PFSK-1 (cell line): Measurements from ENCODE around the gene PRMT3.

Experiments
- POLR2AphosphoS5 ChIP-seq: IDR thresholded peaks from 2 replicates; pipeline ENCODE4 v1.6.1; 2012; ENCODE audit warnings: low read depth, mild to moderate bottlenecking, control low read depth, low read length, moderate library complexity
- SIN3A ChIP-seq: IDR thresholded peaks from 2 replicates; pipeline ENCODE4 v1.6.1; 2012; ENCODE audit warnings: mild to moderate bottlenecking, low read length, moderate library complexity, borderline replicate concordance; ENCODE audit not compliant: insufficient read depth
- TAF1 ChIP-seq: IDR thresholded peaks from 2 replicates; pipeline ENCODE4 v1.6.1; 2012; ENCODE audit warnings: low read length, control low read depth, borderline replicate concordance; ENCODE audit not compliant: insufficient read depth
- TF ChIP-seq, protein P1 (sequence below), 2 experiments: IDR thresholded peaks; 2 replicates each; pipeline versions ENCODE4 v1.6.1 to v1.8.0; 2011 to 2012; ENCODE audit warnings: low read depth in 2 of 2, low read length in 2 of 2, control low read depth in 1 of 2, inconsistent platforms in 1 of 2, mild to moderate bottlenecking in 1 of 2, moderate library complexity in 1 of 2; ENCODE audit not compliant: insufficient read depth in 1 of 2

GRCh38 chr11:20479513-20479912, 92.0 kb downstream of the PRMT3 start:
- TF ChIP-seq, protein P1, sequence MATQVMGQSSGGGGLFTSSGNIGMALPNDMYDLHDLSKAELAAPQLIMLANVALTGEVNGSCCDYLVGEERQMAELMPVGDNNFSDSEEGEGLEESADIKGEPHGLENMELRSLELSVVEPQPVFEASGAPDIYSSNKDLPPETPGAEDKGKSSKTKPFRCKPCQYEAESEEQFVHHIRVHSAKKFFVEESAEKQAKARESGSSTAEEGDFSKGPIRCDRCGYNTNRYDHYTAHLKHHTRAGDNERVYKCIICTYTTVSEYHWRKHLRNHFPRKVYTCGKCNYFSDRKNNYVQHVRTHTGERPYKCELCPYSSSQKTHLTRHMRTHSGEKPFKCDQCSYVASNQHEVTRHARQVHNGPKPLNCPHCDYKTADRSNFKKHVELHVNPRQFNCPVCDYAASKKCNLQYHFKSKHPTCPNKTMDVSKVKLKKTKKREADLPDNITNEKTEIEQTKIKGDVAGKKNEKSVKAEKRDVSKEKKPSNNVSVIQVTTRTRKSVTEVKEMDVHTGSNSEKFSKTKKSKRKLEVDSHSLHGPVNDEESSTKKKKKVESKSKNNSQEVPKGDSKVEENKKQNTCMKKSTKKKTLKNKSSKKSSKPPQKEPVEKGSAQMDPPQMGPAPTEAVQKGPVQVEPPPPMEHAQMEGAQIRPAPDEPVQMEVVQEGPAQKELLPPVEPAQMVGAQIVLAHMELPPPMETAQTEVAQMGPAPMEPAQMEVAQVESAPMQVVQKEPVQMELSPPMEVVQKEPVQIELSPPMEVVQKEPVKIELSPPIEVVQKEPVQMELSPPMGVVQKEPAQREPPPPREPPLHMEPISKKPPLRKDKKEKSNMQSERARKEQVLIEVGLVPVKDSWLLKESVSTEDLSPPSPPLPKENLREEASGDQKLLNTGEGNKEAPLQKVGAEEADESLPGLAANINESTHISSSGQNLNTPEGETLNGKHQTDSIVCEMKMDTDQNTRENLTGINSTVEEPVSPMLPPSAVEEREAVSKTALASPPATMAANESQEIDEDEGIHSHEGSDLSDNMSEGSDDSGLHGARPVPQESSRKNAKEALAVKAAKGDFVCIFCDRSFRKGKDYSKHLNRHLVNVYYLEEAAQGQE (IDR thresholded peaks at IDR 0.05; ENCODE audit: insufficient read depth in 1 of 2, low read depth in 2 of 2, low read length in 2 of 2), result no peak
- TF ChIP-seq SIN3A (no peak), POLR2AphosphoS5 (no peak), TAF1 (no peak)
